K562 (cell line): ENCODE measurements around the gene PIP4K2A. TPM values are rescaled to one million over a fixed set of nuclear protein-coding genes. Genes with fewer than 3 reads are reported as not detected.

Source experiments
- ATAC-seq: fragments of 200-7000 bp; cut with Tn5 transposase; 3 replicates; pipeline ENCODE4 v1.9.1; 2020; ENCODE audit warnings: moderate library complexity
- BruUV-seq: library from RNA; stranded (reverse); fragments of 400-500 nt; replicated peaks from 2 replicates; lab custom pipeline; 2021; lab: Mats Ljungman, UMichigan
- CTCF ChIA-PET: fragments of 300-600 bp; formaldehyde crosslinking; extraction: SDS; loops from one replicate; lab custom pipeline; 2021; ENCODE audit warnings: low intra/inter-chr PET ratio; lab: Yijun Ruan, JAX
- POLR2A ChIA-PET: fragments of 300-600, 350-650 bp; sonication (Branson Sonifier 250); formaldehyde crosslinking; extraction: SDS; loops from one replicate; lab custom pipeline; 2021; ENCODE audit warnings: antibody characterized with exemption, inconsistent platforms; lab: Yijun Ruan, JAX
- DNase-seq, 4 experiments: peaks; one replicate each; pipeline versions ENCODE4 v3.0.0 to v3.0.0-alpha.2; 2011 to 2018; ENCODE audit warnings: low spot score in 3 of 4, mixed read lengths in 3 of 4; ENCODE audit errors: extremely low read depth in 1 of 4
- FAIRE-seq: peaks from 2 replicates; lab custom pipeline; 2011; peaks lifted over from hg19 to GRCh38; lab: Jason Lieb, UNC
- H2AFZ ChIP-seq: 2 replicates; pipeline ENCODE4 v1.6.0; 2011; ENCODE audit warnings: low read depth, low read length, control low read depth, inconsistent platforms
- H3K27ac ChIP-seq: fragments of 200-600 bp; 3 replicates; pipeline ENCODE4 v1.8.0; 2011; ENCODE audit warnings: low read depth, mild to moderate bottlenecking, control low read depth, inconsistent platforms, low read length, moderate library complexity, mixed read lengths; ENCODE audit errors: extremely low read depth
- H3K27me3 ChIP-seq, 2 experiments: fragments of 300-600 bp in 1 of 2; 2 replicates in 1 of 2; 3 replicates in 1 of 2; pipeline versions ENCODE4 v1.6.0 to v1.8.0; 2011; ENCODE audit warnings: inconsistent platforms in 2 of 2, low read length in 2 of 2, mild to moderate bottlenecking in 1 of 2, mixed read lengths in 1 of 2, moderate library complexity in 1 of 2; ENCODE audit not compliant: control insufficient read depth in 2 of 2, insufficient read depth in 2 of 2
- H3K36me3 ChIP-seq: fragments of 300-600 bp; 3 replicates; pipeline ENCODE4 v1.8.0; 2011; ENCODE audit warnings: mild to moderate bottlenecking, low read length, inconsistent platforms; ENCODE audit not compliant: control insufficient read depth, insufficient read depth
- H3K4me1 ChIP-seq, 2 experiments: fragments of 200-600 bp in 1 of 2; replicated peaks in 1 of 2; 2 replicates in 1 of 2; 3 replicates in 1 of 2; pipeline versions ENCODE4 v1.5.1 to v1.8.0; 2011; ENCODE audit warnings: inconsistent platforms in 2 of 2, low read length in 2 of 2, mild to moderate bottlenecking in 1 of 2, mixed read lengths in 1 of 2, moderate library complexity in 1 of 2; ENCODE audit not compliant: control insufficient read depth in 2 of 2, insufficient read depth in 2 of 2
- H3K4me2 ChIP-seq: 2 replicates; pipeline ENCODE4 v1.6.1; 2011; ENCODE audit warnings: low read length, control low read depth, inconsistent platforms, mixed read lengths; ENCODE audit not compliant: insufficient read depth
- H3K4me3 ChIP-seq: fragments of 200-600 bp; sonication (generic), shearing (Covaris generic); 2 replicates; pipeline ENCODE4 v1.5.1; 2016; ENCODE audit warnings: control low read depth, inconsistent platforms
- H3K79me2 ChIP-seq: fragments of 200-600 bp; 3 replicates; pipeline ENCODE4 v1.8.0; 2011; ENCODE audit warnings: low read length, inconsistent platforms; ENCODE audit not compliant: control insufficient read depth, insufficient read depth
- H3K9ac ChIP-seq, 2 experiments: 2 replicates each; pipeline versions ENCODE4 v1.6.0 to v1.6.1; 2011; ENCODE audit warnings: low read depth in 2 of 2, low read length in 2 of 2, control low read depth in 1 of 2, inconsistent platforms in 1 of 2, mild to moderate bottlenecking in 1 of 2, mixed read lengths in 1 of 2; ENCODE audit not compliant: insufficient read depth in 1 of 2
- H3K9me1 ChIP-seq: one replicate; pipeline ENCODE4 v1.6.0; 2011; ENCODE audit warnings: inconsistent platforms, mild to moderate bottlenecking, low read length, moderate library complexity; ENCODE audit not compliant: control insufficient read depth, insufficient read depth
- H3K9me3 ChIP-seq: replicated peaks from 2 replicates; pipeline ENCODE4 v1.5.1; 2011; ENCODE audit warnings: low read depth, low read length, inconsistent platforms; ENCODE audit not compliant: control insufficient read depth, insufficient read depth
- H4K20me1 ChIP-seq: replicated peaks from 2 replicates; pipeline ENCODE4 v1.6.1; 2011; ENCODE audit warnings: low read length, inconsistent platforms, mixed read lengths; ENCODE audit not compliant: control insufficient read depth, insufficient read depth
- CSDE1 ChIP-seq, 2 experiments: fragments of 450-650 bp; IDR thresholded peaks; 2 replicates each; pipeline ENCODE4 v1.6.1; 2016; ENCODE audit warnings: mild to moderate bottlenecking in 1 of 2
- ELF1 ChIP-seq: fragments of 200-800 bp; sonication (Bioruptor generic); IDR thresholded peaks from 2 replicates; pipeline ENCODE4 v1.6.1; 2016; ENCODE audit warnings: missing genetic modification characterization, missing compliant biosample characterization
- HCFC1 ChIP-seq: IDR thresholded peaks from 2 replicates; pipeline ENCODE4 v1.6.1; 2012; ENCODE audit warnings: low read depth, low read length, improper control_type of control experiment
- KAT8 ChIP-seq: fragments of 450-650 bp; IDR thresholded peaks from 2 replicates; pipeline ENCODE4 v1.6.1; 2016; ENCODE audit warnings: low read depth, mild to moderate bottlenecking
- KLF16 ChIP-seq: IDR thresholded peaks from 2 replicates; pipeline ENCODE4 v1.6.1; 2016; ENCODE audit warnings: antibody characterized with exemption
- LEF1 ChIP-seq: fragments of 450-650 bp; IDR thresholded peaks from 2 replicates; pipeline ENCODE4 v1.6.1; 2016; ENCODE audit warnings: mild to moderate bottlenecking
- MEIS2 ChIP-seq: fragments of 450-650 bp; IDR thresholded peaks from 2 replicates; pipeline ENCODE4 v1.6.1; 2014; ENCODE audit warnings: mild to moderate bottlenecking; ENCODE audit not compliant: partially characterized antibody
- PBX2 ChIP-seq, 2 experiments: IDR thresholded peaks in 1 of 2; conservative IDR thresholded peaks in 1 of 2; 2 replicates each; pipeline ENCODE4 v1.6.1; 2016; ENCODE audit warnings: low read depth in 2 of 2, mild to moderate bottlenecking in 1 of 2, missing compliant biosample characterization in 1 of 2, missing genetic modification characterization in 1 of 2, moderate library complexity in 1 of 2
- PHF8 ChIP-seq: fragments of 200-600 bp; sonication (generic); IDR thresholded peaks from 2 replicates; pipeline ENCODE4 v1.6.1; 2012; ENCODE audit warnings: mixed run types, mild to moderate bottlenecking, inconsistent platforms, low read length, moderate library complexity, borderline replicate concordance
- PKNOX1 ChIP-seq: fragments of 450-650 bp; IDR thresholded peaks from 2 replicates; pipeline ENCODE4 v1.6.1; 2016
- SREBF1 ChIP-seq: fragments of 150-350 bp; IDR thresholded peaks from 2 replicates; pipeline ENCODE4 v1.6.1; 2014; ENCODE audit warnings: antibody characterized with exemption, low read depth, low read length, borderline replicate concordance
- XRCC5 ChIP-seq: fragments of 200-400 bp; formaldehyde crosslinking; IDR thresholded peaks from 2 replicates; pipeline ENCODE4 v1.6.1; 2017; ENCODE audit warnings: low read depth, mild to moderate bottlenecking, low read length
- ZC3H4 ChIP-seq: sonication (generic); formaldehyde crosslinking; IDR thresholded peaks from 2 replicates; pipeline ENCODE4 v1.9.0; 2021; ENCODE audit warnings: missing genetic modification reagents, borderline replicate concordance
- ZNF175 ChIP-seq: fragments of 200-800 bp; sonication (Bioruptor generic); IDR thresholded peaks from 2 replicates; pipeline ENCODE4 v1.6.1; 2016; ENCODE audit warnings: low read depth, mild to moderate bottlenecking, missing genetic modification characterization, missing compliant biosample characterization
- ZNF277 ChIP-seq: fragments of 250-450 bp; sonication (Bioruptor Pico); IDR thresholded peaks from 2 replicates; pipeline ENCODE4 v1.8.0; 2022; ENCODE audit warnings: inconsistent platforms, mild to moderate bottlenecking, moderate library complexity, borderline replicate concordance
- WGBS: fragments of 100-300 bp; shearing (Covaris generic); methylation state at CpG from one replicate; pipeline ENCODE4 v1.1.6; 2016; ENCODE audit warnings: low coverage, mixed read lengths; ENCODE audit not compliant: insufficient coverage; ENCODE audit errors: missing lambda C conversion rate; 5-methylcytosine and 5-hydroxymethylcytosine counted together
- in situ Hi-C: fragments of 300-500 bp; cut with MboI; formaldehyde crosslinking; loops from 4 replicates; pipeline ENCODE4 v1.15.0; 2018; ENCODE audit warnings: inconsistent platforms, mixed read lengths
- intact Hi-C: fragments of 100-400 bp; cut with micrococcal nuclease; formaldehyde crosslinking; loops from 2 replicates; pipeline ENCODE4 v1.14.2; 2022
- polyA plus RNA-seq, 8 experiments: library from polyadenylated mRNA; depleted of rRNA in 4 of 8; stranded (reverse) in 5 of 8; unstranded in 3 of 8; fragments of >200 nt; fragmentation: Nextera tagmentation in 2 of 8; fragmentation: Illumina TruSeq in 1 of 8; extraction: Ambion mirVana in 2 of 8; extraction: Trizol in 1 of 8; gene quantifications; 2 replicates each; pipeline versions ENCODE4 v1.2.1 to v1.2.3, GENCODE V29; 2011 to 2014; ENCODE audit warnings: inconsistent platforms in 1 of 8, missing spikeins in 1 of 8
- total RNA-seq, 7 experiments: library from RNA; depleted of rRNA in 6 of 7; stranded (reverse); fragments of >200 nt in 6 of 7; fragmentation: Illumina TruSeq in 2 of 7; extraction: Trizol in 2 of 7; gene quantifications; 2 replicates each; pipeline versions ENCODE4 v1.2.1 to v1.2.3, GENCODE V29; 2011 to 2021; ENCODE audit warnings: low replicate concordance in 1 of 7
- TF ChIP-seq, protein P1 (sequence below): fragments of 450-650 bp; IDR thresholded peaks from 2 replicates; pipeline ENCODE4 v1.6.1; 2018; ENCODE audit warnings: mild to moderate bottlenecking, low read depth; ENCODE audit not compliant: partially characterized antibody

PIP4K2A gene
- total and polyA plus RNA-seq, 9 of the 15 experiments (the other 6 are each of a cell fraction or from before 2014, with no cell fraction given): 35.6 to 117 (median 71.9) TPM

GRCh38 chr10:22515009-22515408 is 199.4 kb downstream of the PIP4K2A start:
- no peaks in the 10 kb centered on the region for H4K20me1 ChIP-seq
- in situ Hi-C loops: no loop called here
- peak overlapping the region; percentile 100; the same call in 1 of the 2 replicates for H2AFZ ChIP-seq
- peak overlapping the region; percentile 40; the same call in 1 of the 3 replicates for H3K27ac ChIP-seq
- no peaks in the 10 kb centered on the region for H3K27me3 ChIP-seq
- H3K9me3 ChIP-seq: 0 out of 2 replicates have a peak, but pooled peaks cover 1% of the 10 kb centered on the region
- ATAC-seq: no peak
- POLR2A ChIA-PET: no interaction called here
- no peak overlapping the region for H3K9ac ChIP-seq
- H3K36me3 ChIP-seq: no peaks in the 10 kb centered on the region
- no peak overlapping the region for H3K4me3 ChIP-seq
- peaks cover 2% of the 10 kb centered on the region for H3K9me1 ChIP-seq
- BruUV-seq: no TSS peak
- no peak overlapping the region for H3K4me2 ChIP-seq
- no peak for FAIRE-seq
- H3K4me1 ChIP-seq: peaks cover 2 to 12% of the 10 kb centered on the region in 2 experiments; a peak in 4 of 5 replicates
- DNase-seq: no peak
- intact Hi-C loops: no loop called here
- TF ChIP-seq HCFC1 (no peak), KLF16 (no peak), ZNF277 (CRISPR knock-in tag) (no peak), SREBF1 (no peak), XRCC5 (no peak), PKNOX1 (peak; percentile 59), PHF8 (no peak), MEIS2 (peak; percentile 72), PBX2 (CRISPR knock-in tag; IDR thresholded peaks at IDR 0.05; ENCODE audit: low read depth) (no peak), PBX2 (tag; conservative IDR thresholded peaks at IDR 0.05; ENCODE audit: low read depth) (peak; percentile 80), KAT8 (no peak), LEF1 (no peak), CSDE1 (IDR thresholded peaks at IDR 0.05) (no peak), ELF1 (tag) (no peak), ZNF175 (CRISPR knock-in tag) (no peak), ZC3H4 (CRISPR knock-in tag) (no peak)
- TF ChIP-seq, protein P1, sequence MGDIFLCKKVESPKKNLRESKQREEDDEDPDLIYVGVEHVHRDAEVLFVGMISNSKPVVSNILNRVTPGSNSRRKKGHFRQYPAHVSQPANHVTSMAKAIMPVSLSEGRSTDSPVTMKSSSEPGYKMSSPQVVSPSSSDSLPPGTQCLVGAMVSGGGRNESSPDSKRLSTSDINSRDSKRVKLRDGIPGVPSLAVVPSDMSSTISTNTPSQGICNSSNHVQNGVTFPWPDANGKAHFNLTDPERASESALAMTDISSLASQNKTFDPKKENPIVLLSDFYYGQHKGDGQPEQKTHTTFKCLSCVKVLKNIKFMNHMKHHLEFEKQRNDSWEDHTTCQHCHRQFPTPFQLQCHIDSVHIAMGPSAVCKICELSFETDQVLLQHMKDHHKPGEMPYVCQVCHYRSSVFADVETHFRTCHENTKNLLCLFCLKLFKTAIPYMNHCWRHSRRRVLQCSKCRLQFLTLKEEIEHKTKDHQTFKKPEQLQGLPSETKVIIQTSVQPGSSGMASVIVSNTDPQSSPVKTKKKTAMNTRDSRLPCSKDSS: no peak
- 43% methylated on average over 3 of the region's 3 CpGs for WGBS
- CTCF ChIA-PET: no interaction called here
- no peaks in the 10 kb centered on the region for H3K79me2 ChIP-seq
